Transverse colon (tissue), 3 donors: ENCODE data around the gene KXD1.

Experiments used
- POLR2A ChIP-seq: fragments of 450-650 bp; IDR thresholded peaks from one replicate; pipeline ENCODE4 v1.6.1; 2016; ENCODE audit warnings: antibody characterized with exemption, mild to moderate bottlenecking, moderate library complexity
- TF ChIP-seq, protein P1 (sequence below), 5 experiments: fragments of 200-600 bp in 3 of 5; fragments of 450-650 bp in 2 of 5; sonication (generic) in 3 of 5; IDR thresholded peaks; 1 replicate in 2 of 5; 2 replicates in 3 of 5; pipeline ENCODE4 v1.5.1; 2016 to 2017; ENCODE audit warnings: antibody characterized with exemption in 5 of 5, inconsistent platforms in 3 of 5, mild to moderate bottlenecking in 2 of 5, moderate library complexity in 1 of 5

DNA sequence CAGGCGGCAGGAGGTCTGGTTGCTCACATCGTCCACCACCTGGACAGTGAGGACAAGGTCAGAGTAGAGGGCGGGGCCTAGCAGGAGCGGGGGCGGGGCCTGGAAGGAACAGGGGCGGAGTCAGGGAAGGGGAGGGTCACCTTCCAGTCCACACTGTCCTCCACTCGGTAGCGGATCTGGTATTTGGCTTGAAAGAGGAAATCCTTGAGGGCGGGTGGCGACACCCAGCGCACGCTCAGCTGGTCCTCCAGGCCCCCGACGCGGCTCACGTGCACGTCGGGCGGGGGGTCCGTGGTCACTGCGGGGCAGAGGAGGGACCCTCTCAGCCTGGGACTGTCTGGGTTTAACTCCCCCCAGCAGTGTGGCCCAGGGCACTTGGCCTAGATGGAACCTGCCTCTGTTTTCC is 39.1 kb downstream of the KXD1 start:
- no peak for TF ChIP-seq POLR2A
- TF ChIP-seq, protein P1, sequence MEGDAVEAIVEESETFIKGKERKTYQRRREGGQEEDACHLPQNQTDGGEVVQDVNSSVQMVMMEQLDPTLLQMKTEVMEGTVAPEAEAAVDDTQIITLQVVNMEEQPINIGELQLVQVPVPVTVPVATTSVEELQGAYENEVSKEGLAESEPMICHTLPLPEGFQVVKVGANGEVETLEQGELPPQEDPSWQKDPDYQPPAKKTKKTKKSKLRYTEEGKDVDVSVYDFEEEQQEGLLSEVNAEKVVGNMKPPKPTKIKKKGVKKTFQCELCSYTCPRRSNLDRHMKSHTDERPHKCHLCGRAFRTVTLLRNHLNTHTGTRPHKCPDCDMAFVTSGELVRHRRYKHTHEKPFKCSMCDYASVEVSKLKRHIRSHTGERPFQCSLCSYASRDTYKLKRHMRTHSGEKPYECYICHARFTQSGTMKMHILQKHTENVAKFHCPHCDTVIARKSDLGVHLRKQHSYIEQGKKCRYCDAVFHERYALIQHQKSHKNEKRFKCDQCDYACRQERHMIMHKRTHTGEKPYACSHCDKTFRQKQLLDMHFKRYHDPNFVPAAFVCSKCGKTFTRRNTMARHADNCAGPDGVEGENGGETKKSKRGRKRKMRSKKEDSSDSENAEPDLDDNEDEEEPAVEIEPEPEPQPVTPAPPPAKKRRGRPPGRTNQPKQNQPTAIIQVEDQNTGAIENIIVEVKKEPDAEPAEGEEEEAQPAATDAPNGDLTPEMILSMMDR (IDR thresholded peaks at IDR 0.05), result no peak
